Kidney (tissue), 14 donors: ENCODE measurements around the gene TCERG1L. TPM values are rescaled to one million over a fixed set of nuclear protein-coding genes. Genes with fewer than 3 reads are reported as not detected.

Experiments
- DNase-seq, 5 donors: peaks; one replicate each; pipeline ENCODE4 v3.0.0-alpha.2; 2013 to 2020
- FAIRE-seq: peaks from 2 replicates; lab custom pipeline; 2012; peaks lifted over from hg19 to GRCh38; lab: Jason Lieb, UNC
- H3K27ac ChIP-seq, 2 donors: one replicate each; pipeline ENCODE4 v1.7.0; 2013; ENCODE audit warnings: low read depth in 2 of 2, low read length in 2 of 2, inconsistent platforms in 1 of 2
- H3K27me3 ChIP-seq: one replicate; pipeline ENCODE4 v1.7.1; 2013; ENCODE audit warnings: low read length, inconsistent platforms; ENCODE audit not compliant: control insufficient read depth, insufficient read depth
- H3K36me3 ChIP-seq, 3 donors: one replicate each; pipeline versions ENCODE4 v1.7.0 to v1.7.1; 2013; ENCODE audit warnings: low read length in 3 of 3, control low read depth in 1 of 3, inconsistent platforms in 1 of 3; ENCODE audit not compliant: insufficient read depth in 3 of 3, control insufficient read depth in 2 of 3
- H3K4me1 ChIP-seq, 3 donors: one replicate each; pipeline versions ENCODE4 v1.7.0 to v1.7.1; 2013; ENCODE audit warnings: low read length in 3 of 3, inconsistent platforms in 1 of 3, low read depth in 1 of 3; ENCODE audit not compliant: control insufficient read depth in 2 of 3, insufficient read depth in 2 of 3
- H3K4me3 ChIP-seq, 3 donors: one replicate each; pipeline versions ENCODE4 v1.7.0 to v1.8.1; 2013; ENCODE audit warnings: low read length in 3 of 3, control low read depth in 1 of 3, inconsistent platforms in 1 of 3
- H3K9ac ChIP-seq, 3 donors: one replicate each; pipeline versions ENCODE4 v1.7.0 to v1.7.1; 2013; ENCODE audit warnings: low read length in 3 of 3, control low read depth in 1 of 3, inconsistent platforms in 1 of 3
- H3K9me3 ChIP-seq, 3 donors: one replicate each; pipeline versions ENCODE4 v1.7.0 to v1.7.1; 2013; ENCODE audit warnings: low read length in 3 of 3, control low read depth in 1 of 3, inconsistent platforms in 1 of 3; ENCODE audit not compliant: control insufficient read depth in 2 of 3, insufficient read depth in 1 of 3
- intact Hi-C: fragments of 100-400 bp; cut with DNase I; formaldehyde crosslinking; loops from one replicate; pipeline ENCODE4 v1.11.1; 2022
- polyA plus RNA-seq: library from polyadenylated mRNA; stranded (reverse); fragments of 350-450 nt; fragmentation: Illumina TruSeq; extraction: RNeasy Lipid Tissue Mini Kit (QIAGEN cat#74804); gene quantifications from one replicate; pipeline ENCODE4 v1.2.3, GENCODE V29; 2014; ENCODE audit warnings: low read depth, low replicate concordance; ENCODE audit not compliant: insufficient read depth
- total RNA-seq: library from RNA; stranded (reverse); fragmentation: NEBNext Ultra II Directional; extraction: Animal tissue kit (Norgen Biotek cat#: 25700); gene quantifications from one replicate; pipeline ENCODE4 v1.2.1, GENCODE V29; 2021
- TF ChIP-seq, protein P1 (sequence below): IDR thresholded peaks from 3 replicates; pipeline ENCODE4 v1.5.1; 2012; ENCODE audit warnings: mild to moderate bottlenecking, moderate library complexity, borderline replicate concordance; ENCODE audit not compliant: insufficient read depth; ENCODE audit errors: extremely low read depth
- donor health status: control.
- donor health status: control.
- donor health status: control.
- donor health status: control.
- donor health status: control.
- donor health status: DM: yes; HTN: yes; CAD: no.
- donor health status: Normal renal cell carcinoma (clear cell type).

Gene TCERG1L
- total and polyA plus RNA-seq, 2 donors from 2014 or later = not detected

DNA sequence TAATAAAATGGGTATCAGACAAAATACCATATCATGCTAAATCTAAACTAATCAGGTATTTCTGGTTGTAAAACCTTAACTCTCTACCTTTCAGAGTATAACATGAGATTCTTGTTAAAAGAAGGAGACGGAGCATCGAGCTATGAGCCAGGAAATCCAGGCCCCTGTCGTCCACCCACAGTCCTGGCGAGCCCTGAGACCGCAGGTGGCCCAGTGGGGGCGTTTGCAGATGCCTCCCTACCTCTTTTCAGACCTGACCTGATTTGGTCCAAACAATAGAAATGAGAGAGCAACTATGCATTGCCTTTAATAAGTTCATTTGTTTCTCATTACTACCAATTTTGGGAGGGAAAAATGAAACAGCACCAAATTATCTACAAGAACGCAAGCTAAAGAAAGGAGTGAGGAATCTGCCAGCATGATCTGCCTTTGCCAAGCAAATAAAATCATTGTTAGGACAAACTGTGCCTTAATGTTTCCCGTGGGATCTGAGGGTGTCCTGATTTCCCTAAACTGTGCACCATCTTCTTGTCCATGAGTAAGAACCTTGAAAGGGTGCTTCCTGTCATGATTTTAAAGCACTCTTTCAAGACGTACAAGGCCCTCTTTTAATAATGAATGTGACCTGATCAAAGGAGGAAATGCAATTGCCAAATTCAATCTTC is 166.7 kb downstream of the TCERG1L start:
- DNase-seq = no peak
- Histone ChIP-seq H3K9me3 (no peaks in the 10 kb centered on the region), H3K9ac (no peak overlapping the region), H3K27ac (no peak overlapping the region), H3K36me3 (no peaks in the 10 kb centered on the region), H3K27me3 (no peaks in the 10 kb centered on the region), H3K4me1 (no peaks in the 10 kb centered on the region), H3K4me3 (no peak overlapping the region)
- intact Hi-C loops = no loop called here
- FAIRE-seq = no peak
- TF ChIP-seq, protein P1, sequence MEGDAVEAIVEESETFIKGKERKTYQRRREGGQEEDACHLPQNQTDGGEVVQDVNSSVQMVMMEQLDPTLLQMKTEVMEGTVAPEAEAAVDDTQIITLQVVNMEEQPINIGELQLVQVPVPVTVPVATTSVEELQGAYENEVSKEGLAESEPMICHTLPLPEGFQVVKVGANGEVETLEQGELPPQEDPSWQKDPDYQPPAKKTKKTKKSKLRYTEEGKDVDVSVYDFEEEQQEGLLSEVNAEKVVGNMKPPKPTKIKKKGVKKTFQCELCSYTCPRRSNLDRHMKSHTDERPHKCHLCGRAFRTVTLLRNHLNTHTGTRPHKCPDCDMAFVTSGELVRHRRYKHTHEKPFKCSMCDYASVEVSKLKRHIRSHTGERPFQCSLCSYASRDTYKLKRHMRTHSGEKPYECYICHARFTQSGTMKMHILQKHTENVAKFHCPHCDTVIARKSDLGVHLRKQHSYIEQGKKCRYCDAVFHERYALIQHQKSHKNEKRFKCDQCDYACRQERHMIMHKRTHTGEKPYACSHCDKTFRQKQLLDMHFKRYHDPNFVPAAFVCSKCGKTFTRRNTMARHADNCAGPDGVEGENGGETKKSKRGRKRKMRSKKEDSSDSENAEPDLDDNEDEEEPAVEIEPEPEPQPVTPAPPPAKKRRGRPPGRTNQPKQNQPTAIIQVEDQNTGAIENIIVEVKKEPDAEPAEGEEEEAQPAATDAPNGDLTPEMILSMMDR = no peak

DNA sequence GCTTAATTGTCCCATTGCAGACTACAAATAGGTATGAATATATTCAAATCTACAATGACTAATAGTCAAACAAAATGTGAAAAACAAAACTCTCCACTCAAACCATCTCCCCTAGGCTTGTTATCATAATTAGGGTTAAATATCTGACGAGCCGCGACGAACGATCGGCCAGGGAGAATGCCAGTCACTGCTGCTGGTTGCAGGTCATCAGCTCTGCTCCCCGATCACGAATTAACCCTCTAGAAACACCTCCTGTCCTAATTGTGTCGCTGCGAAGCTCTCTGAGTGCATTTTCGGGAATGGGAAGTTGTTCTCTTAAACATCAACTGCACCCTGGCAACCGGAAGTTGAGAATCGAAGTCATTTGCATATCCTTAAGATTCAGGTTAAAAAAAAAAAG is 167.3 kb downstream of the TCERG1L start:
- TF ChIP-seq, protein P1 = no peak
- Histone ChIP-seq H3K27ac (no peak overlapping the region), H3K4me3 (no peak overlapping the region), H3K36me3 (no peaks in the 10 kb centered on the region), H3K4me1 (no peaks in the 10 kb centered on the region), H3K9me3 (no peaks in the 10 kb centered on the region), H3K9ac (no peak overlapping the region), H3K27me3 (no peaks in the 10 kb centered on the region)
- intact Hi-C loops = no loop called here
- no peak for DNase-seq
- FAIRE-seq = no peak

DNA sequence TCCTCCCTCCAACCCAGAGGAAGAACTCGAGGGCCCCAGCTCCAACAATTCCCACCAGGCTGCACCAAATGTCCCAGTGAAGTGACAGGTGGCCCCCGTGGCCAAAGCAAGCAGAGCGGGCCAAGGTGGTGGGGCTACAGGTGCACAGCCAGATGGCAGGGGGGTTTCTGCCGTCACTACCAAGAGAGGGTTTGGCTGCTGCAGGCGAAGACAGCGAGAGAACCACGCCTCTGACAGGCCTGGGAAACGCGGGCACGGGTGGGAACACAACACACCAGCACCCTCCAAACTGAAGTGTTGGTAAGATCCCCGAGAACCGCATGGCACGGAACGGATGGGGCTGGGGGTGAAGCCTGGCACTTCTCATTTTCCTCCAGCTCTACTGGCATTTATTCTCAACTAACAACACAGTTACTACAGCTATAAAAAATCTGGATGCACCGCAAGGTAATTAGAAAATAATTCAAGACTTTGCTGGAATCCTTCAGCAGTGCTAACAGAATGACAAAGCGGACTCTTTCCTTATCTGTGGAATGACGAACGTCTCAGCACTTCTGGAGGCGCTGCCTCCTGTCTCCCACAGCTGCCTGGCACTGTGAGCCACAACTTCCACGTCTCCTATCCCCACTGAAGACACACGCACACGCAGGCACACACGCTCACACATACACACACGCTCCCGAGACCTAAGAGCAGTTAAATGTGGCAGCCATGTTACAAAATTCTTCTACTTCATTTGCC is 167.9 kb downstream of the TCERG1L start:
- DNase-seq (peak in 1 of 5 donors; percentile 52), FAIRE-seq (no peak)
- Histone ChIP-seq H3K36me3 (no peaks in the 10 kb centered on the region), H3K27ac (no peak overlapping the region), H3K4me3 (no peak overlapping the region), H3K9me3 (no peaks in the 10 kb centered on the region), H3K4me1 (no peaks in the 10 kb centered on the region), H3K9ac (no peak overlapping the region), H3K27me3 (no peaks in the 10 kb centered on the region)
- intact Hi-C loops = no loop called here
- TF ChIP-seq, protein P1 = no peak
